Hematopoietic multipotent progenitor cell treated with erythropoietin and hydrocortisone succinate and interleukin-3 and kit ligand, for 15 days (in vitro differentiated cells): Measurements from ENCODE around the gene DENND5B.
"Not testable (repeated sequence)": the region's sequence is repeated elsewhere in the genome, so short reads cannot be mapped to it uniquely, and the experiment has no call there.

Experiments
- DNase-seq: peaks from one replicate; pipeline ENCODE4 v3.0.0-alpha.2; 2015; ENCODE audit warnings: low spot score

Gene DENND5B

DNA sequence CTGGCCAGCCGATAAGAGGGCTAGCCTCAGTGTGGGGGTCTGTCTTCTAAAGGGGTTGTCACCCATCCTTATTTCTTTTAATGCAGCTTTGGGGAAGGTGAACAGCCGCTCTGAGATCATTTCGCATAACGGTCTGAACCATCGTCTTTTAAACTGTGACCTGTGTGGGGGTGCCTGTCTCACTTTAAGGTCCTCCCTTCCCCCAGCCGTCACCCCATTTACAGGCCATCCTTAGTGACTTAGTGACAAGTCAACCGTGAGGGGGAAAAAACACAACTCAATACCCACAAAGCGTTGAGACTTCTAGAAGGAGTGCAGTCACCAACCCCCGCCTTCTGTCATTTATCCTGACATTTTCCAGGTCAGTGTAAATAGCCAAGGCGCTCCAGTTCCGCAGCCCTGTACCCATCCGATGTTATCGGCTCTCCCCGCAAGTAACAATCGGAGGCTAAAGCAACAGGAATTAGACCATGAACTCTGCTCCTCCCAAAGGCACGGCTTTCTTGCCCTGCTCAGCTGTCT is 505 bp upstream of the DENND5B start:
- DNase-seq, result no peak

DNA sequence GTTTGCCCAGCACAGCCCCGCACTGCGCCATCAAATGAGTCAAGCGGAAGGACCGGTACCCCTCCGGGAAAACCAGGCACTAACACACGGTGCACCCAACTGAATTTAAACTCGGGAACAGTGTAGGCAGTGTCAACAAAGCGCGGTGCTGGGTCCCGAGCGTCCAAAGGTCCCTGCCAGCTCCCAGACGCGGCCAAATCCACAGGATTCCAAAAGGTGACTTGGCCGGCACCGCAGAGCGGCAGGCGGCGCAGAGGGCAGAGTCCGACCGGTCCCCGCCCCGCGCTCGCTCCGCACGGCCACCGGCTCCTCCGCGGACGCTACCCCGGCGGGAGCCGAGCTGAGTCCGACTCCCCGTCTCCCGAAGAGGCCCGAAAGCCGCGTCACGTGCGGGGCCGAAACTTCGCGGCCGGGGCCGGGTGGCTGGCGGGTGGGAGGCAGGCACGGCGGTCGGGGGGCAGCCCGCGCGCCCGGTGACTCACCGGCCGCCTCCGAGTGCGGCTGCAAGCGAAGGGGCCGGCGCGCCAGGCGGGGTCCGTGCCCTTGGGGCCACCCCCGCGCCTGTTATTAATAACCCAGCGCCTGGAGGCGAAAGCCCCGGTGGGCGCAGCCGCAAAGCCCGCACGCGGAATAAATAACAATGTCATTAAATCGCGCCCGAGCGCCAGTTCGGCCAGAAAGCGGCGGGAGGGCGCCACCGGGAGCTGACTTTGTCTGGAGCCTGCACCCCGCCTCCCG is 863 bp downstream of the DENND5B start:
- DNase-seq, result no peak

DNA sequence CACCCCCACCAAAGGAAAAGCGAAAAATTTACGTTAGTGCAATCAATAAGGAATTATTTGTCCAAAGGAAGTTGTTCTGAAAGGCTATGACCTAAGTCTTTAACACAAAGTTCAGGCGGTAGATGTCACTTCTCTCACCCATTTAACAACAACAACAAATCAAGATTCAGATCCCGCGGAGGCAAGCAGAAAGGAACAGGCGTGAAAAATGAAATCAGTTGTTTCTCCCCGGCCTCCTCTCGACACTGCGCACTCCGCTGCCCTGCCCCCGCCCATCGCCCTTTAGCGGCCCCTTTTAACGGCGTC is 1.4 kb downstream of the DENND5B start:
- DNase-seq, result no peak

DNA sequence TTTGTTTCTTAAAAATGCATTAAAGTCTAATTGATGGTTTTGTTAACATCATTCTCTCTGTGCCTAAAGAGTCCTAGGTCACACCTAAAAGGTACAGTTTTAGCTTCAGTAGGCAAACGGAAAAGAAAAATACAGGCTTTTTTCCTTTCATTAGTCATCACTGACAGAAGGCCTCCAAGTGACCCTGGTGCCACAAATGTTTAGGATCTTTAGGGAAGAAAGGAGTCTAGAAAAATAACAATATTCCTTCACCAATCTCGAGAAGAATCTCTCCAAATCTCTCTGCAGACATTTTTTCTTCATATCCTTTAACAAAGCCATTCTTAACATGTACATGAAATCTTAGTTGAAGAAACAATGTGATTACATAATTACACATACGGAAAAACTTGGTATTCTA is 2.0 kb downstream of the DENND5B start:
- DNase-seq, result no peak

DNA sequence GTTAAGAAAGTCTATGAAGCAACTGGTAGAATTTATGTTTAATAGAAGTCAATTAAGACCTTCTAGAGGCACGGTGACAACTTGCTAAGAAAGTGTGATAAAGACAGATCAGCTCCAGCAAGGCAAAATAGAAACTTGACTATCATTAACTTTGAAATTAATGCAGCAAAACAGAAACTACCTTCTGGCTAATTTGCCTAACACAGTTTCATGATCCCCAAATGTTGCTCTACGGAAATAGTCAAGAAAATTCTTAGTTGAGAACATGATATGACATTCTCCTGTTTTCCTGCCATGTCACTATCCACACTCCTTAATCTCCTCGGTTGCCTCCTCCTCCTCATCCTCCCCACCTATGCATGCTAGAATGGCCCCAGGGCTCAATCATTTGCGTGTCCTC is 4.2 kb downstream of the DENND5B start:
- no peak for DNase-seq

DNA sequence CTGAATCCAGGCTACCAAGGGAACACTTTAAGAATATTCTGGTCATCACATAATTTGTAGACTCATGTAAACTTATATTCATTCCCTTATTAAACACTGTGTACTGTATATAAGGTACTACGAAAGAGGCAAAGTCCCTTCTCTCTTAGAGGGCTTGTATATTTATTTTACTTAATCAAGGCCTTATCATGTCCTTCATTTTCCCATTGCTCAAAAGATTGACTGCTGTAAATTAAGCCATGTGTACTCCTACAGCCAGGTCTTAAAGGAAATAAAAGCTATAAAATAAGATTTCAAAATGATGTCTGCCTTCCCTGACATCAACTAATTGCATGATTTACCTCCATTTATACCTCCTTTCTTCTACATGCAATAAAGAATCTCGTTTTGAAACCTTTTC is 5.0 kb downstream of the DENND5B start:
- no peak for DNase-seq

DNA sequence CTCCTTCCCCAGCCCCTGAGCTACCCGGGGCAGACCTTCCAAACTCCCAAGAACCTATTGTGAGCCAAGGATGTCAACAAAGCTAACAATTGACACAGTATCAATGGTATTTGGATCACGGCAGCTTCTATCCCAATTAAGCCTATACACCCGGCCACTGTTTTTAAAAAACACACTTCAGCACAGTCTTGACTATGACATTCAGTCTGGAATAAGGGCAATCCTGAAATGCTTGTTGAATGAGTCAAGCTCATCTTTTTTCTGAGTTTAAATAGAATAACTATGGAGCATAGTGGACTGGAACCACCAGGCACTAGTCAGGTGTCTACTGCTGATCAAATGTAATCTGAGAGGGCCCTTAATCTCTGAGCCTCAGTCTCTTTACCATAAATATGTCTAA is 5.7 kb downstream of the DENND5B start:
- DNase-seq, result no peak

DNA sequence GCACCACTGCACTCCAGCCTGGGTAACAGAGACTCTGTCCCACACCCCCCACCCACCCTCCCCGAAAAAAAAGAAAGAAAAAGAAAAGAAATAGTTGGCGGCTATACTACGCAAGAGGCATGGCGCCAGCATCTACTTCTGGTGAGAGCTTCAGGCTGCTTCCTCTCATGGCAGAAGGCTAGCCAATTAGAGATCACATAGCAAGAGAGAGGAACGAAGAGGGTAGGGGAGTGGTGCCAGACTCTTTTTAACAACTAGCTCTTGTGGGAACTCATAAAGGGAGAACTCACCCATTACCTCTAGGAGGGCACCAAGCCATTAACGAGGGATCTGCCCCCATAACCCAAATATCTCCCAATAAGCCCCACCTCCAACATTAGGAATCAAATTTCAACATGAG is 6.2 kb downstream of the DENND5B start:
- DNase-seq, result no peak

DNA sequence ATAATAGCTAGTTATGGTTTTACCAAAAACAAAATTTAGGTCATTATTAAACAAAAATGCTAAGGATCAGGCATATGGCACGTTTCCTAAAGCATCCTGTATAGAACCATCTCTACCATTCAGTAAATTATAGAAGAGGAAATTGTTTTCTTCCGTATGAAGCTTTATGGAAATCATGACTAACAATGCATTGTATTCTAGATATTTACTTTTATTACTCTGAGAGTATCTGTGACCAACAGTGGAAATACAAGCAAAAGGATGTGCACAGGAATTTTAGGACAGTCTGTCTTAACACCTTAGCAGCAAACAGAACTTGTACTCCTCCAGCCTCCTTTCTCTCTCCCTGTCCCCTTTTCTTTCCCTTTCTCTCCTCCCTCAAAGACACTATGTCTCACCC is 7.1 kb downstream of the DENND5B start:
- DNase-seq, result no peak

DNA sequence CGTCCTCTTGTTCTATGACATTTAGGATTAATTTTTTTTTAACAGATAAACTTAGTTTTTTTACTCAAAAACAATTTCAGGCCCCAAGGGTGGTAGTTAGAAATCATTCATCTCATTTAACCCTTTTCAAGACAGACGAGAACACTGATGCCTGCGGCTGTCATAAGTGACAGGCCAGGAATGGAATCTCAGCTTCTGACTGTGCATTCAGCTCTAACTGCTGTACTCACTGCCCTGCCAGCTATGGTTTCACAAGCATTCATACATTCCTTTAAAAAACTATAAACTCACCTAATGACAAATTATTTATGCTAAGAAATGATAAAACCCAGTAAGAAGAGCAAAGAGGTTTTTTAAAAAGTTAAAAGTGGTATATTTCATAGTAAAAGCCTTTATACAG is 8.8 kb downstream of the DENND5B start:
- DNase-seq, result no peak

DNA sequence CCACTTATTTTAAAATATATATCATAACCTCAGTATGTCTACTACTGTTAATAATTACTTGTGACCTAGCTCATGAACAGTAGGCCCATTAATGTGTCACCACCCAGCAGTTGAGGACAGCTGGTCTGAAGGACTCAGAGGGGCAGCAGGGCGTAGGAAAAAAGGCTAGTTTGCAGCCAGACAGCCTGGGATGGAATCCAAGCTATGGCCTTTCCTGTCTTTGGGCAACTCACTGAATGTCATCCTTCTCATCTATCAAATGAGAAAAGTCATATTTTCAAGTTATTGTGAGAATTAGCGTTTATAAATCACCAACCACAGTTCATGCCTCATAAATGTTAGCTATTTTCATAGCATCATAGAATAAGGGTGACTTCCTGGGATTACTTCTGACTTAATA is 12.3 kb downstream of the DENND5B start:
- DNase-seq, result no peak

DNA sequence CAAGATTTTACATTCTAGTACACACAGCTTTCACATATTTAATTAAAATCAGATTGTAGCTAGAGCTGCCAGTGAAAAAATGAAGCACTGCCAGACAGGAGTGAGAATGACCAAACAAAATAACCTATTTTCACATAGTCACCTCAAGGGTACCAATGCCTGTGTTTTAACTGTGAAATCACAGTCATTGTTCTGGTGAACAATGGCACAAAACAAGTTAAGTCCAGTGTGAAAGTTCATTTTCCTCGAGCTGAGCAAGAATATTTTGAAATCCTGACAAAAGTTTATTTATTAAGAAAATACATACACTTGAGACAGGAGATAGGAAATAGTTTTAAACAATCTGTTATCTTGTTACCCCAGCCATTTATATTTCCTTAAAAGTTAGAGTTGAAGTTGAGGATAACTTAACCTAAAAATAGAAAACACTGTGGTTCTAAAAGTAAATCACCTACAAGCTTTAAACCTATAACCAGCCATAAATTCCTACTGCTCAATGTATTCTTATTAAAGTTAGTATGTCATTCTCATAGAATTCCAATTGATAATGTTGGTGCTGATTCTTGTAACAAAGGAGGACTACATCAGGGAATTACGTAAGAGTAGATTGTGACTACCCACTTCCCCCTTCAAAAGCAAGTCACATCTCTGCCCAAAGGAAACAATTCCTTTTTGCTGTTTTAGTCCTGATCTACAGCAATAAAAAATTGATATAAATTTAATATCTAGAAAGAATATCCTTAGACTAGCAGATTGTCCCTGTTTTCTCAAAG is 15.9 kb downstream of the DENND5B start:
- no peak for DNase-seq

DNA sequence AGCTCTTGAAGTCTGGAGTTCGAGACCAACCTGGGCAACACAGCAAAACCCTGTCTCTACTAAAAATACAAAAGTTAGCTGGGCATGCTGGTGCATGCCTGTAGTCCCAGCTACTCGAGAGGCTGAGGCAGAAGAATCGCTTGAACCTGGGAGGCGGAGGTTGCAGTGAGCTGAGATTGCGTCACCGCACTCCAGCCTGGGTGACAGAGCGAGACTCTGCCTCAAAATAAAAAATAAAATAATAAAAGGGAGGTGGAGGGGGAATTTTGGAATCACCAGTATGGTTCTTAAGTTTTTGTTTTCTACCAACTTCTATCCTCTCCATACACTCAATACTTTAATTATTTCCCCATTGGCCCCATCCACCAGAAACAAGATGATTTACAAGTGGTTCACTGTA is 16.6 kb downstream of the DENND5B start:
- not testable (repeated sequence) for DNase-seq

DNA sequence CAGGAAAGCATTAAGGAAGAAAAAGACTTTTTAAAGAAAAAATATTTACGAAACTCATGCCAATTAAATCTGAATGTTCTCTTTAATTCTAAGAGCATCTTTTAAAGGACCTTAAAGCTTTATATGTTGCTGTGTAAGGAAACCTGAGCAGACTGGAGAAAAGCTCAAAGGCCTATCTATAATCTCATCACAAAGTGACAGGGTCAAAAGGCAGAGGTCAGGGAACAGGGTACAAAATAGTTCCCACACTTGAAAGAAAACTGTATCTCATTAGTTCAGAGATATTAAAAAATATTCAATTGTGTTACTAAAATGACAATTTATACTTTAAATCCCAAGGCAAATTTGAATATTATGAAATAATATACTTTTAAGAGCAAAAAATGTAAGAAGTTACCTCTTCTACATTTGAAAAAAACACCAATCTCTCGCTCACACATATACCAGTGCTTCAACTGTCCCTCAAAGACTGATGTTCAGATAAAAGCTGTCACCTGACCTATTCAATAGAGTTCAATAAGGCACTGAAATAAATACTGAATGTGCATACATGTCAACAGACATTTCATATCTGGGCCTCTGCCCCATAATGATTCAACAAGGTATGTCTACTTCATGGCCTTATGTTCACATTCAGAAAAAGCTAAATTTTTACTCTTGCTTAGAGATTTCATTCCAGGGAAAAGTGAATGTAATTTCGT is 17.9 kb downstream of the DENND5B start:
- DNase-seq, result no peak

DNA sequence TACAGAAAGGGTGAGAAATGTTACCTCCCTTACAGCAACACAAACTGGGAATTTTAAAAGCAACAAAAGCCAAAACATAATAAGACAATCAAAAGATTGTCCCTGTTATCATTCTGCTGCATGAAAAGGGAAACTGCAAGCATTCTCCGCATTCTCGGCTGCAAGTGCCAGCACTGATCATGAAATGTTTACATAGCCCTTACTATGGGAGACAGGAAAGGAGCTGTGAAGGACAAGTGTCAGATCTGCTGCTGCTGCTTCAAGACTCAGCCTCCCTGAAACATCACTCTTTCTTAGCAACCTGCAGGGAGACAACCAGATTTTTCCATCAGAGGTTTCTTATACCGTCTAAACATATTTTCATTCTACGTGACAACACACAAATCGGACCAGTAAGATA is 20.1 kb downstream of the DENND5B start:
- no peak for DNase-seq

DNA sequence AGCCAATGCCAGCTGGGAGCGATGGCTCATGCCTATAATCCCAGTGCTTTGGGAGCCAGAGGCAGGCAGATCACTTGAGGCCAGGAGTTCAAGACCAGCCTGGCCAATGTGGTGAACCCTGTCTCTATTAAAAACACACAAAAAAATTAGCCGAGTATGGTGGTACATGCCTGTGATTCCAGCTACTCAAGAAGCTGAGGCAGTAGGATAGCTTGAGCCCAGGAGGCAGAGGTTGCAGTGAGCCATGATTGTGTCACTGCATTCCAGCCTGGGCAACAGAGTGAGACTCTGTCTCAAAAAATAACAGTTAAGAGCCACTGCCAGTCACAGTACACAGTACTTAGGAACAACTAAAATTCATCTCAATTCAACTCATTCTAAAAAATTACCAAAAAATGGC is 21.4 kb downstream of the DENND5B start:
- not testable (repeated sequence) for DNase-seq

DNA sequence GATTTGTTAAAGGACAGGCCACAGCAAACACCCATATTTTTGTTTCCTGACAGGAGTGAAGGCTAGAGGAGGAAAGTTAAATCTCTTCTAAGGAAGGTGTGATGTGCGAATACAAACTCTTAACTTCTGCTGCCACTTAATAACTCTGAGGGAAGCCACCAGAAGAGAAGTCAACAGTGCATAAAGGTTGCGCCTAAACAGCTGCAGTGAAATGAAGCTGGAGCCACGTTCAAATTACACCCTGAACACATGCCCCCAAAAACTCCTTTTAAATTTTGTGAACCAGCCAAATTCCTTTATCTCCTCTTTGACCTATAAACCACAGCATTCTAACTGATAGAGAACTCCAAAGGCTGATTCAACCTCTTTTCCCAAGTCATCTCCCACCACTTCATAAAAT is 22.4 kb downstream of the DENND5B start:
- no peak for DNase-seq

DNA sequence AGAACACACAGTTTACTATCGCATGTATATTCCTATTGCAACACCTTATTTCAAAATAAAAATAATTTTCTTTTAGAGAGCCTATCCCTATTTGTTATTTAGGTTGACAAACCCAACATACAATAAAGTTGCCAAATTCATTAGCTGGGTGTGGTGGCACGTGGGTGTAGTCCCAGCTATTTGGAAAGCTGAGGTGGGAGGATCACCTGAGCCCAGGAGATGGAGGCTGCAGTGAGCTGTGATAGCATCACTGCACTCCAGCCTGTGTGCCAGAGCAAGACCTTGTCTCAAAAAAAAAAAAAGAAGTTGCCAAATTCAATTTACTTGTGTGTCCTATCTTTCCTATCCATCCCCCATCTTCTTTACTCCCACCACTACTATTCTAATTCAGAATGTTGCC is 23.9 kb downstream of the DENND5B start:
- no peak for DNase-seq

DNA sequence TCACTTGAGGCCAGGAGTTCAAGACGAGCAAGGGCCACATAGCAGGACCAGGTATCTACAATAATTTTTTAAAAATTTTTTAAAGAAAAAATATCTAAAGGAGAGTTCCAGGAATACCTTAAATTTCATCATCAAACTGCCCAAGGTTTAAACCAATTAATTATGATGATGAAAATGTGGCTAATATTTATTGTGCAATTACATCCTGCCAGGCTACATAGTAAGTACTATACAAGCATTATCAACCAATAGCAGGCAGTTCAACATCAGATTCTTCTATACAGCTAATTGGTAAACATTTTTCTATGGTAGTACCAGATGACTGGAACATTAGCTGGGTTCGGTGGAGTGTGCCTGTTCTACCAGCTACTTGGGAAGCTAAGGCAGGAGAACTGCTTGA is 24.4 kb downstream of the DENND5B start:
- no peak for DNase-seq

DNA sequence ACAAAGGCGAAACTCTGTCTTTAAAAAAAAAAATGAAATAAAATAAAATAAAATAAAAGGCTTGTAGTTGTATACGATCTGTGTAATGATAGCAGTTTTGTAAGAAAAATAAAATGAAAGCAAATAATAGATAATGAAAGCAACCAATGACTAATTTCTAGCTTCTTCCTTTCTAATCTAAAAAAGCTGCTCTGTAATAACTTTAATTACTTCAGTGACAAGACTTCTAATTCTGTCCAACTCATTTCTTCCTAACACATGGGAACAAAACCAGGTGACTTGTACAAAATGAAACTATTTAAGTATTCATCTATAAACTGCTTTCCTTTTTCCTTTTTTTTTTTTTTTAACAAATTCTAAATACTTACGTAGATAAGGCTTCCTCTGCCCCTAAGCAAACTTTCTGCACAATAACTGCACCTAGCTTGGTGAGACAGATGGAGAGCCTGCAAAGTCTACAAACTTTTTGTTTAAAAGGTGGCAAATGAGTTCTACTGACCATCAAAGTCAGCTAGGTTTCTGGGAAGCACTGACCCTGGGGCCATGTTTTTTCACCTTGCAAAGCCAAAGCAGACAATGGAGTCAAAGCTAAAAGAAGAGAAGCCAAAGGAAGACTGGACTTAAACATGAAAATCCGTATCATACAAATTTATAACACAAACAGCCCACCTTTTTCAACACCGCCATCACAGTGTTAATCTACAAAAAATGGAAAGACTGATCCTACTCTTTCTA is 28.2 kb downstream of the DENND5B start:
- DNase-seq, result no peak

DNA sequence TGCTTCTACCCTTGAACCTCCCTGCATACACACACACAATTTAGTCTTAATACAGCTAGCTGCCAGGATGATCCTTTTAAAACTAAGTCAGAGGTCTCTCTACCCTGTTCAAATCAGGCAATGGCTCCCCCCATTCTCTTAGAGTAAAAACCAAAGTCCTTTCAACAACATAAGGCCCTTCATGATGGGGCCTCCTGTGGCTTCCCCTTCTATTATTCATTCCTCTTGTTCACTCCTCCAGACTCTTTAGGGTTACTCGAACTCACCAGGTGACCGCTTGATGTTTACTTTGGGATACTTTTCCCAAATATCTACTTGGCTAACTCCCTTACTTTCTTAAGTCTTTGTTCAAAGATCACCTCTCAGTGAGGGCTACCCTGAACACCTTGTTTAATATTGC is 30.4 kb downstream of the DENND5B start:
- no peak for DNase-seq

DNA sequence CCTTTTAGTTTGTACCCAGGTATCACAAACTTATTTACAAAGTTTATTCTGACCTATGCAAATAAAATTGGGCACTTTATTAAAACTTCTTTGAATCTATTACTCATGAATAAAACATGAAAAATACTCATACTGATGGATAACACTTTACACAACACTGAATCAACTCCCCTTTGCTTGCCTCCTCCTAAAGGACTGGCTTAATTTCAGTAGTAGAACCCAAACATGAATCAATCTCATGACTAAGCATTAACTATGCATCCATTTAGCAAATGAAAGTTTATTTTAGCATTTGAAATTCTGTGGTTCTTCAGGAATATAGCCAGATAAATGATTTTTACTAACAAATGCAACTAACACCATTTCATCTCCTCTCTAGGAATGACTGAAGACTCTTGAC is 32.4 kb downstream of the DENND5B start:
- no peak for DNase-seq
